Measurements from ENCODE around the gene NCK2. TPM values are rescaled to one million over a fixed set of nuclear protein-coding genes. Genes with fewer than 3 reads are reported as not detected.

The NCK2 gene
- total RNA-seq, 1 experiment from 2014 or later = 30.3 TPM

- in situ Hi-C loops (cut with HindIII; ENCODE audit: low pct_unique_long_range_greater_than_20kb, low sequenced_read_pairs) = no loop called here
- no peak for DNase-seq (ENCODE audit: low read depth)
Observed at GRCh38 chr2:105820151-105820550, 75.4 kb downstream of the NCK2 start.

- in situ Hi-C loops (cut with HindIII; ENCODE audit: low pct_unique_long_range_greater_than_20kb, low sequenced_read_pairs) = no loop called here
- DNase-seq (ENCODE audit: low read depth) = no peak
Observed at GRCh38 chr2:105820691-105821090, 76.0 kb downstream of the NCK2 start.

- in situ Hi-C loops (cut with HindIII; ENCODE audit: low pct_unique_long_range_greater_than_20kb, low sequenced_read_pairs) = no loop called here
- no peak for DNase-seq (ENCODE audit: low read depth)
Observed at GRCh38 chr2:105821428-105822125, 76.9 kb downstream of the NCK2 start.

DNA sequence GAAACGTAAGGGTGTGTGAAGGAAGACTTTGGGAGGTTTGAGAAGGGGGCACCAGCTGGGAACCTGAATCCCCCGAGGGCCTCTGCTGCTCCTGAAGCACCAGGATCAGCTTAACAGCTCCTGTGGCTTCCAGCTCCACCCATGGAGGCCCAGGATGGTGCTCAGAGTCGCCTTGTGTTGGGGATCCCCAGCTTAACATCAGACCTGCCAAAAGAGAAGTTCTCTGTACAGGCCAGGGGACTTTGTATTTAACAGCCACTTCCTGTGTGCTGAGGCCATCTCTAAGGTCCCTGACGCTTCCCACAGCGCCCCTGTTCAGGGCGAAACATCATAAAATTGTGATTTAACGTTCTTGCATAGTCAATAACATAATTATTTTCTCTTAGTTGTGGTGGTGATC lies 77.5 kb downstream of the NCK2 start:
- no peak for DNase-seq (ENCODE audit: low read depth)
- in situ Hi-C loops (cut with HindIII; ENCODE audit: low pct_unique_long_range_greater_than_20kb, low sequenced_read_pairs) = no loop called here

GRCh38 chr2:105824446-105824845 lies 79.7 kb downstream of the NCK2 start:
- DNase-seq (ENCODE audit: low read depth) = no peak
- in situ Hi-C loops (cut with HindIII; ENCODE audit: low pct_unique_long_range_greater_than_20kb, low sequenced_read_pairs) = no loop called here

DNA sequence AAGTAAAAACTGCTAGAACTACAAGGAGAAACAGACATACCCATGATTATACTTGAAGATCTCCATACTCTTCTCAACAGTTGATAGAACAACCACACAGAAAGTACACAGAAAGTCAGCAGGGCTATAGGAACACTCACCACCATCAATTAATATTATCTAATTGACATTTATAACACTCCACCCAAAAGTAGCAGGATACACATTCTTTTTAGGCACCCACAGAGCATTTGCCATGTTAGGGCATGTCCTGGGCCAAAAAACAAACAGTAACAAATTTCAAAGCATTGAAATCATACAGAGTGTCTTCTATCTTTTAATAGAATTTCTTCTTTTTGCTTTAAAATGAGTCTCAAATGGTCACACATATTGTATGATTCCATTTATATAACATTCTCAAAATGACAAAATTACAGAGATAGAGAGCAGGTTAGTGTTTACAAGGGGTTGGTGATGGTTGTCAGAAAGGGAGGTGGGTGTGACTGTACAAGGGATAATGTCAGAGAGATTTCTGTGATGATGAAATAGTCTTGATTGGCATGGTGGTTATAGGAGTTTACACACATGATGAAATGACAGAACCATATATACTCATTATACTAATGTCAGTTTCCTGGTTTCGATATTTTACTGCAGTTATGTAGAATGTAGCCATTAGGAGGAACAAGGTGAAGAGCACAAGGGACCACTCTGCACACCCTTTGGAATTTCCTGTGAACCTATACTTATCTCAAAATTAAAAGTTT lies 82.8 kb downstream of the NCK2 start:
- in situ Hi-C loops (cut with HindIII; ENCODE audit: low pct_unique_long_range_greater_than_20kb, low sequenced_read_pairs) = no loop called here
- no peak for DNase-seq (ENCODE audit: low read depth)

- no peak for DNase-seq (ENCODE audit: low read depth)
- in situ Hi-C loops (cut with HindIII; ENCODE audit: low pct_unique_long_range_greater_than_20kb, low sequenced_read_pairs) = no loop called here
Observed at GRCh38 chr2:105828558-105828957, 83.8 kb downstream of the NCK2 start.

DNA sequence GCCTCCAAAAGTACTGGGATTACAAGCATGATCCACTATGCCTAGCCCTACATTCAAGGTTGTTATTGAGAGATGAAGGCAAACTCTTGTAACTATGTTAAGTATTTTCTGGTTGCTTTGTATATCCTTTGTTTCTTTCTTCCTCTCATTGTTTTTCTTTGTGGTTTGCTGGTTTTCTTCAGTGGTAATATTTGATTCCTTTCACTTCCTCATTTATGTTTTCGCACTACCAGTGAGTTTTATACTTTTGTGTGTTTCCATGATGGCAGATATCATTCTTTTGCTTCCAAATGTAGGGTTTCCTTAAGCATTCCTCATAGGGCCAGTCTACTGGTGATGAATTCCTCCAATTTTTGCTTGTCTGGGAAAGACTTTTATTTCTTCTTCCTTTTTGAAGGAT lies 90.2 kb downstream of the NCK2 start:
- peak; percentile 6 for DNase-seq (ENCODE audit: low read depth)
- in situ Hi-C loops (cut with HindIII; ENCODE audit: low pct_unique_long_range_greater_than_20kb, low sequenced_read_pairs) = no loop called here

- in situ Hi-C loops (cut with HindIII; ENCODE audit: low pct_unique_long_range_greater_than_20kb, low sequenced_read_pairs) = no loop called here
- DNase-seq (ENCODE audit: low read depth) = no peak
Observed at GRCh38 chr2:105836341-105836740, 91.6 kb downstream of the NCK2 start.

- in situ Hi-C loops (cut with HindIII; ENCODE audit: low pct_unique_long_range_greater_than_20kb, low sequenced_read_pairs) = no loop called here
- DNase-seq (ENCODE audit: low read depth) = no peak
Observed at GRCh38 chr2:105836840-105837692, 92.4 kb downstream of the NCK2 start.

- no peak for DNase-seq (ENCODE audit: low read depth)
- in situ Hi-C loops (cut with HindIII; ENCODE audit: low pct_unique_long_range_greater_than_20kb, low sequenced_read_pairs) = no loop called here
Observed at GRCh38 chr2:105839793-105840192, 95.1 kb downstream of the NCK2 start.

- DNase-seq (ENCODE audit: low read depth) = no peak
Observed at GRCh38 chr2:105840933-105841332, 96.2 kb downstream of the NCK2 start.

DNA sequence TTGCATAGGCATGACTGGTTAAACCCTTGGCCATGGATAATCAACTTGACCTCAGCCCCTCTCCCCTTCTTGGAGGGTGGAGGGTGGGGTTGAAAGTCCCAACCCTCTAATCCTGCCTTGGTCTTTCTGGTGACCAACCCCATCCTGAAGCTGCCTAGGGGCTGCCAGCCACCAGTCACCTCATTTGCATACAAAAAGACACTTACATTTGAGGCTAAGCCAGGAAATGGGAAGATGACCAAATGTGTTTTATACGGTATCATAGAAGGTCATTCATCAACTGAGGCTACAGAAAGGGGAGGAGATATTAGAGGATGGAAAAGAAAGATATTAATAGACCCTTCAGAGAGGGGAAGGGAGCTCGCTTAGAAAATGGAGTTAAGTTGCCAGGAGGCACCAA lies 96.8 kb downstream of the NCK2 start:
- in situ Hi-C loops (cut with HindIII; ENCODE audit: low pct_unique_long_range_greater_than_20kb, low sequenced_read_pairs) = no loop called here

More at GRCh38 chr2:105840933-105841332, 96.2 kb downstream of the NCK2 start:
- in situ Hi-C loops (cut with HindIII; ENCODE audit: low pct_unique_long_range_greater_than_20kb, low sequenced_read_pairs) = no loop called here

GRCh38 chr2:105842555-105842954 lies 97.8 kb downstream of the NCK2 start:
- in situ Hi-C loops (cut with HindIII; ENCODE audit: low pct_unique_long_range_greater_than_20kb, low sequenced_read_pairs) = no loop called here
- no peak for DNase-seq (ENCODE audit: low read depth)

More for the DNA sequence above, 96.8 kb downstream of the NCK2 start:
- no peak for DNase-seq (ENCODE audit: low read depth)

- in situ Hi-C loops (cut with HindIII; ENCODE audit: low pct_unique_long_range_greater_than_20kb, low sequenced_read_pairs) = no loop called here
- DNase-seq (ENCODE audit: low read depth) = no peak
Observed at GRCh38 chr2:105843476-105844374, 99.0 kb downstream of the NCK2 start.

DNA sequence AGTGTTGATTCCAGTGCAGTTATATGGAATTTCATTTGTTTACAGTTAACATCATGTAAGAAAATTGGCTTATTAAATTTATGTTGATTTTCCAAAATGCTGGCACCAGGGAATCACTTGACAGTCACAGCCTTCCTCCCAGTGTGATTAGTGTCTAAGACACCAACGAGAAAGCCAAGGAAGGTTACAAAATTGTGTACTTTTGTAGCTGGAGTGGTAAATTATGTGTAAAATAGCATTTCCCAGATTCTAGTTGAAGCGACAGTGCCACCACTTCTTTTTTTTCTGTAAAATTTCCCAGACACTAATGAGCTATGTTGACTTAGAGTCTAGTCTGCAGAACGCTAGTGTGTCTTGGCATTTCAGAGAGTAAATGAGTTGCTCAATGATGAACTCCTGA lies 101.3 kb downstream of the NCK2 start:
- in situ Hi-C loops (cut with HindIII; ENCODE audit: low pct_unique_long_range_greater_than_20kb, low sequenced_read_pairs) = no loop called here
- no peak for DNase-seq (ENCODE audit: low read depth)

DNA sequence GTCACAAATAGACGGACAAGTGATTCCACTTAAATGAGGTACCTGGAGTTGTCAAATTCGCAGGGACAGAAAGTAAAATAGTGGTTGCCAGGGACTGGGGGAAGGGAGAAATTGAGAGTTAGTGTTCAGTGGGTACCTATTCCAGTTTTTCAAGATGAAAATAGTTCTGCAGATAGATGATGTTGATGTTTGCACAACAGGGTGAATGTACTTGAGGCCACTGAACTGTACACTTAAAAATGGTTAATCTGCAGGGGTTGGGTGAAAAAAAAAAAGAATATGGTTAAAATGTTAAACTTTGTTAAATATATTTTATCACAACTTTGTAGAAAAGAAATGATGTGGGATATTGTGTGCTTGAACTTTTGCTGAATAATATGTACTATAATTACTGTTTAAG lies 102.3 kb downstream of the NCK2 start:
- in situ Hi-C loops (cut with HindIII; ENCODE audit: low pct_unique_long_range_greater_than_20kb, low sequenced_read_pairs) = no loop called here
- DNase-seq (ENCODE audit: low read depth) = no peak

- no peak for DNase-seq (ENCODE audit: low read depth)
- in situ Hi-C loops (cut with HindIII; ENCODE audit: low pct_unique_long_range_greater_than_20kb, low sequenced_read_pairs) = no loop called here
Observed at GRCh38 chr2:105848367-105848766, 103.7 kb downstream of the NCK2 start.
